Thyroid gland (tissue), 4 donors: Measurements from ENCODE around the gene TAF8.

Source experiments
- CTCF ChIP-seq, 6 experiments: fragments of 200-600 bp in 3 of 6; fragments of 450-650 bp in 3 of 6; sonication (generic) in 3 of 6; IDR thresholded peaks; one replicate each; pipeline ENCODE4 v1.5.1; 2016 to 2019; ENCODE audit warnings: antibody characterized with exemption in 6 of 6, mild to moderate bottlenecking in 2 of 6, inconsistent platforms in 1 of 6, moderate library complexity in 1 of 6
- POLR2A ChIP-seq, 2 donors: fragments of 450-650 bp; IDR thresholded peaks; one replicate each; pipeline ENCODE4 v1.6.1; 2017; ENCODE audit warnings: antibody characterized with exemption in 2 of 2, mild to moderate bottlenecking in 2 of 2, moderate library complexity in 1 of 2

GRCh38 chr6:42108071-42108470 lies 57.7 kb downstream of the TAF8 start:
- TF ChIP-seq CTCF (IDR thresholded peaks at IDR 0.05) (no peak), POLR2A (IDR thresholded peaks at IDR 0.05) (no peak)
